Stimulated activated CD4-positive, alpha-beta T cell treated with anti-CD3 and anti-CD28 coated beads, Interleukin-15, amount 100 ng/mL, for 1 hour (primary cell): ENCODE measurements around the gene SOAT2.
"Not testable (repeated sequence)": the region's sequence is repeated elsewhere in the genome, so short reads cannot be mapped to it uniquely, and the experiment has no call there.

Experiments used
- DNase-seq, 2 donors: peaks; one replicate each; pipeline ENCODE4 v3.0.0-alpha.2; 2020; ENCODE audit warnings: low read depth in 1 of 2, low spot score in 1 of 2

Gene SOAT2

DNA sequence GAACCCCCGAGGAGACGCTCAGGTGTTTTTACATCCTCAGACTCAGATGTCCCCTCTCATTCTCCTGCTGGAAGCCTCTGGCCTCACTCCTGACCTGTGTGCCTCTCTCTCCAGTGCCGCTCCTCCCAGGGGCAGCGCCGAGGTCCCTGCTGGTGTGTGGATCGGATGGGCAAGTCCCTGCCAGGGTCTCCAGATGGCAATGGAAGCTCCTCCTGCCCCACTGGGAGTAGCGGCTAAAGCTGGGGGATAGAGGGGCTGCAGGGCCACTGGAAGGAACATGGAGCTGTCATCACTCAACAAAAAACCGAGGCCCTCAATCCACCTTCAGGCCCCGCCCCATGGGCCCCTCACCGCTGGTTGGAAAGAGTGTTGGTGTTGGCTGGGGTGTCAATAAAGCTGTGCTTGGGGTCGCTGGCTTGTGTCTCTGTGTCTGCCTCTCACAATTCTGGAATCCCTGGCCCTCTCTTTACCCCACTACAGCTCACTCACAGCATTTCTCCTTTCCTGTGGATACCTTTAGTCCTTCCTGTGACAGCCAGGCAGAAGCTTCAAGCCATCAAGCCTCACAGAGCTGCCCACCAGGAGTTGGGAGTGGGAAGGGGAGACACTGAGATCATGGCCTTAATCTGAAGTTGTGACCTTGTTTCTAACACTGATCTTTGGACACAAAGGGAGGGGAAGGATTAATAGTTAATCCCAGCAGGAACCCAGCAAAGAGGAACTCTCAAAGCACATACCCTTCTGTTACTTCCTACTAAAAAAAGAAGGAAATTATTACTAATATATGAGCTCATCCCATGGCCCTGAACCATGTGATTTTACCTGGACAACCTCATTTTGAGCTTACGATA, 1.1 kb upstream of the SOAT2 start:
- no peak for DNase-seq

DNA sequence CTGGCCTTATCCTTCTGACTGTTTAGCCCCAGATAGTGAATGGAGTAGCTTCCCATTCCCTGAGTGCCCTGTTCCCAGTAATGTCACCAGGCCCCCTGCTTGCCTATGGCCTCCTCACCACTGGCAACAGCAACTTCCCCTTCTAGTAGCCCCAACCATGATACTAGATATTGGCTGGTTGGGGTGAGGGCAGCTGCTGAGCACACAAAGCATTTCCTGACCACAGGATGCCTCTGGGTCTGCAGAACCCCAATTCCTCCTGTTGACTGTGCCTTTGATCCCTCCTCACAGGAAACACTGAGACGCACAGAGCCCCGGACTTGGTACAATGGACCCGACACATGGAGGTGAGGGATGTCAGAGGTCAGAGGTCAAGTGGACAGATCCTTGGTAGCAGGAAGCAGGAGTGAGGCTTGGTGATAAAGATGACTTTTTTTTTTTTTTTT, 597 bp downstream of the SOAT2 start:
- DNase-seq: no peak

DNA sequence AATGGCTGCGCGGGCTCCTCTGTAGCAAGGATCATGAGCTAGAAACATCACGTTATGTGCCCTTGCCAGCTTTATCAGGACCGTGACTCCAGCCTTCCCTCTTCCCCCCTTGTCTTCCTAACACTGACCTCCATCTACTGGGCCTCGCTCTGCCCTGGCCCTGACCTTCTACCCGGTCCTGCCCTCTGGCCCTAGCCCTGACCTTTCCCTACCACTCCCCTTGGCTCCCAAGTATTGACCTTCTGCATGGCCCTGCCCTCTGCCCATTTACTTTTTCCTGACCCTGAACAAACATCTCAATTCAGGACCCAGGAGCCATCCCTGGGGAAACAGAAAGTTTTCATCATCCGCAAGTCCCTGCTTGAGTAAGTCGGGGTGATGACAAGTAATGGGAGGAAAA, 2.0 kb downstream of the SOAT2 start:
- DNase-seq: no peak

DNA sequence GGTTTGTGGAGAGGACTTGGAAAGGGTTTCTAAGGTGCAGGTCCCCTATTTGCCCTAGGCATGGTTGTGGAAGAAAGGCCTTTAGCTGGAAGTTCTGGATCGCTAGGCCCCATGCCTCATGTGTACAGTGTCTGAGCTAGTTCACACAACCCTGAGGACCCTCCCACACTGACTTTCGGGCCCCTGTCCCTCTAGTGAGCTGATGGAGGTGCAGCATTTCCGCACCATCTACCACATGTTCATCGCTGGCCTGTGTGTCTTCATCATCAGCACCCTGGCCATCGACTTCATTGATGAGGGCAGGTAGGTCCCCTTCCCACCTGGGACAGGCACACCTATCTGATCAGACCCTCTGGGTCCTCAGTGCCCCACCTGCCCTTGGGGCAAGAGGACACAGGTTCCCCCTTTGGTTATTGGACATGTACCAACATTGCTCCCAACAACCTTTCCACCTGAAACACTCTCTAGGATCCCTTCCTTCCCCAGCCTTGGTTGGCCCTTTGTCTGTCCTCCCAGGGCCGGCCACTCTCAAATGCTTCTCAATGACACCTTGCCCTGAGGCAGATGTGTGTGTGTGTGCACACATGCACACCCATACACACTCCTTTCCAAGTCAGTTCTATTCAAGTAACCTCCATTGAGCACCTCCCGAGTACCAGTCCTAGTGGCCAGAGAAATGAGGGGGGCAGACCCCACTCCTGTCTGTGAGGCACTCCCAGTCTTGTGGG, 2.6 kb downstream of the SOAT2 start:
- no peak for DNase-seq

DNA sequence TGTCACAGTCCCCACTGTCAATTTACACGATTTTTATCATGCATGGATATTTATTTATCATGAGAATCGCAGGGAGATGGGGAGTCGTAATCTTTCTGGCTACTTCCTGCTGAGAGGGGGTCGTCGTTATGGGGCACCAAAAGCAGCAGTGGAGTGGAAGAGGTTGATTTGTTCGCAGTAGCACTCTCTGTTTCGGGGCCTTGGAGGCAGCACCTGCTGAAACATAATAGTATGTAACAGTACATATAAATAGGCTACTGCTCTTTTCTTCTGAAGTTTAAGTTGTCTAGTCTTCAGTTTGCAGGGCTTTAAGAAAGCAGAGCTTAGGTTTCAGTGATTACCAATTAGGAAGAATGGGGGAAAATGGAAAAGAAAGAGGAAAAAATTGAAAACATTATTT, 3.8 kb downstream of the SOAT2 start:
- no peak for DNase-seq

DNA sequence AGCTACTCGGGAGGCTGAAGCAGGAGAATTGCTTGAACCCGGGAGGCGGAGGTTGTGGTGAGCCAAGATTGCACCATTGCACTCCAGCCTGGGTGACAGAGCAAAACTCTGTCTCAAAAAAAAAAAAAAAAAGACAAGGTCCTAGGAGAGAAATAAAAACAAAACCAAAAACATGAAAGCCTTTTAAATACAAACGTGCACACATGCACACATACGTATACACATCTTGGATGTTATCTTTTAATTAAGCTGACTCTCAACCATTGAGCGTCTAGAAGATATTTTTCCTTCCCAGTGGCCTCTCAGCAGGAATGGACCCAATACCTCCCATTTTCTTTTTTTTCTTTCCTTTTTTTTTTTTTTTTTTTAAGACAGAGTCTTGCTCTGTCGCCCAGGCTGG, 9.1 kb downstream of the SOAT2 start:
- DNase-seq: not testable (repeated sequence)

DNA sequence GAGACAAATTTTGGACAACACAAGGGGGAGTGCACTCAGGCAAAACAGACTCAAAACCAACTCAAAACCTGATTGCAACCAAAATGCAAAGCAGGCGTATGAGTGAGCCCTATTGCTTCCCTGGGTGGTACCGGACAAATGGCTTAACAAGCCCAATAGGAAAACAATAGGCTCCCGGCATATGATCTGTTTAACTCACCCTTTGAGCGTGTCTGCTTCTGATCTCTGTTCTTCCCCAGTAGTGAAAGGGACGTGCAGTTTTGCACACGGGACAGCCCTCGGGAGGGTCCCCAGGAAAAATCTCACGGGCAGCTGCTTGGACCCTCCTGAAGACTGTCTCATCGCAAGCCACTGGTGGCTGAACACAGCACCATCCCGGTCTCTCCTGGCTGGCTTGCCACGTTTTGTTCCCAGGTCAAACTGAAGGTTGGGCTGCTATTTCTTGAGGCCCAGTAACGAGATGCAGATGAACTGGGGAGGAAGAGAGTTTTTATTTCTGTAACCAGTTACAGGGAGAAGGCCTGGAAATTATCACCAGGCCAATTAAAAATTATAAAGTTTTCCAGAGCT, 9.9 kb downstream of the SOAT2 start:
- DNase-seq: no peak

DNA sequence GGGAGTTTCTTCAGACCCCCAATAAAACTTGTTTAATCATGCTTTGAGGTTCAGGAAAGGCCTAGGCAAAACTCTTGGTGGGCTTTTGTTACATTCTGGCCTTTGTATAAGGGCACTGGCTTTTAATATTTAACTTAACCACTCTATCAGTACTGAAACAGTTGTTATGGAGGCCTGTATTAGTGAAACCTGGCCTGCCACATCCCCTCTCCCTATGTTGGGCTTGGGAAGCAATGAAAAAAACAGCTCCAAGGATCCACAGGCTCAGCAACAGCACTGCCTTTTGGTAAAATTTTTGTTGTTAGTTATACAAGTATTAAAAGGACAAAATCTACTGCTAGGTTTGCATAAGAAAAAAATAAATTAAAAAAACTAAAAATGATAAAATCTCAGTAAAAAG, 10.7 kb downstream of the SOAT2 start:
- DNase-seq: no peak

DNA sequence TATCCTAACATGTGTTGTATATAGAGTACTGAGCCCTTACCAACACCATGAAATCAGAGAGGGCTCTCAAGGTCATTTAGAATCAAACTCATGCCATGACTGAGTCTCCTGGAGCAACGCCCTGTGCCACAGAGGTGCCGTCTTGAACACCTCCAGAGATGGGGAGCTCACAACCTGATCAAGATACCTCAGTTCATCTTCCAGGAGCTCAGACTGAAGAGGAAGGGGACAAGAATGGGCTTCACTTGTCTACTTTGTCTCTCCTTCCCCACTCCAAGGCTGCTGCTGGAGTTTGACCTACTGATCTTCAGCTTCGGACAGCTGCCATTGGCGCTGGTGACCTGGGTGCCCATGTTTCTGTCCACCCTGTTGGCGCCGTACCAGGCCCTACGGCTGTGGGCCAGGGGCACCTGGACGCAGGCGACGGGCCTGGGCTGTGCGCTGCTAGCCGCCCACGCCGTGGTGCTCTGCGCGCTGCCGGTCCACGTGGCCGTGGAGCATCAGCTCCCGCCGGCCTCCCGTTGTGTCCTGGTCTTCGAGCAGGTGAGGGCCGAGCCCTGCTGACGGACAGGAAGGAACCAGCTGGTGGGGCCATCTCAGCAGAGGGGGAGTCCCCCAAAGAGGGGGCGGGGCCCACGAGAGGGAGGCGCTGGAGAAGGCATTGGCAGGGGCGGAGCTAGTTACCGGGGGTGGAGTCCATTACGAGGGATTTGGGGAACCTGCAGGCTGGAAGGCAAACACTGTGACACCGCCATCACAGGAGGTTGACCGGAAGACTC, 12.0 kb downstream of the SOAT2 start:
- no peak for DNase-seq

DNA sequence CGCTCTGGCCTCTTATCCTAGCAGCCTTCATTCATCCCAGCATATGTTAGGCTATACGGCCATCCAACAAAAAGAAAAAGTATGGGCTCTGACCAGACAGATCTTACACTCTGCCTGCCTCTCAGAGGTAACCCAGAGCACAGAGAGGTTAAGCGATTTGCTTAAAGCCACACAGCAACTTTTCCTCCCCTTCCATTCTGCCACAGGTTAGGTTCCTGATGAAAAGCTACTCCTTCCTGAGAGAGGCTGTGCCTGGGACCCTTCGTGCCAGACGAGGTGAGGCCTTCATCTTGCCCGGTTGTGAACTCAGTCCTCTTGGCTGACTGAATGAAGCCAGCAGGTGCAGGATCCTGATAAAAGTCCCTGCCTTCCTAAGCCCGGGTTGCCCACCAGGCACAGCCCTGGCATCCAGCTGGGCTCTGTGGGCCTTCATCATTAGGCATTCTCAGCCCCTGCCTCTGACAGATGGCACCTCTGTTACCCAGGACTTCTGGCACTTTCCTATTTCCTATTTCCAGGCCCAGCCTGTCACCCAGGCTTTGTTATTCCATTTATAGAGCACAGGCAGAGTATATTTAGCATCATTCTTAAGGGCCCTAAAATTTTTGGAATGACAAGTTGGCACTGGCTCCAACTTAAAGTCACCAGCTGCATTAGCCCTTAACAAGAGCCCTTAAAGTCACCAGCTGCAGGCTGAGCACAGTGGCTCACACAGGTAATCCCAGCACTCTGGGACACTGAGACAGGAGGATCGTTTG, 12.8 kb downstream of the SOAT2 start:
- DNase-seq: no peak

DNA sequence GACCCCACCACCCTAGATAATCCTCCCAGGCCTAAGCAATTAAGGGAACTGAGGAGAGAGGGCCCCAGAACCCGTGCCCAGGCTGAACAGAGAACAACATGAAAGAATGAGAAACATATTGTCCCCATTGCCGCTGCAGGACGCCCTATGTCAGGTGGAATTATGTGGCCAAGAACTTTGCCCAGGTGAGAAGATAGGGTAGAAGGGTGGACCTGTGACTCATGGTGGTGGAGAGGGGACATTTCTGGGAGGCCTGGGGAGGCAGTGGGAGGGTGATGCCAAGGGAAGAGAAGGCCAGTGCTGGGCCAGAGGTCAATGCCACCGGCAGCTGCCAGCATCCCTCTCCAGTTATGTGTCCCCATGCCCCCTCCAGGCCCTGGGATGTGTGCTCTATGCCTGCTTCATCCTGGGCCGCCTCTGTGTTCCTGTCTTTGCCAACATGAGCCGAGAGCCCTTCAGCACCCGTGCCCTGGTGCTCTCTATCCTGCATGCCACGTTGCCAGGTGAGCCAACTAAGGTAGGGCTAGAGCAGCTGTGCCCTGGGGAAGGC, 15.5 kb downstream of the SOAT2 start:
- no peak for DNase-seq

DNA sequence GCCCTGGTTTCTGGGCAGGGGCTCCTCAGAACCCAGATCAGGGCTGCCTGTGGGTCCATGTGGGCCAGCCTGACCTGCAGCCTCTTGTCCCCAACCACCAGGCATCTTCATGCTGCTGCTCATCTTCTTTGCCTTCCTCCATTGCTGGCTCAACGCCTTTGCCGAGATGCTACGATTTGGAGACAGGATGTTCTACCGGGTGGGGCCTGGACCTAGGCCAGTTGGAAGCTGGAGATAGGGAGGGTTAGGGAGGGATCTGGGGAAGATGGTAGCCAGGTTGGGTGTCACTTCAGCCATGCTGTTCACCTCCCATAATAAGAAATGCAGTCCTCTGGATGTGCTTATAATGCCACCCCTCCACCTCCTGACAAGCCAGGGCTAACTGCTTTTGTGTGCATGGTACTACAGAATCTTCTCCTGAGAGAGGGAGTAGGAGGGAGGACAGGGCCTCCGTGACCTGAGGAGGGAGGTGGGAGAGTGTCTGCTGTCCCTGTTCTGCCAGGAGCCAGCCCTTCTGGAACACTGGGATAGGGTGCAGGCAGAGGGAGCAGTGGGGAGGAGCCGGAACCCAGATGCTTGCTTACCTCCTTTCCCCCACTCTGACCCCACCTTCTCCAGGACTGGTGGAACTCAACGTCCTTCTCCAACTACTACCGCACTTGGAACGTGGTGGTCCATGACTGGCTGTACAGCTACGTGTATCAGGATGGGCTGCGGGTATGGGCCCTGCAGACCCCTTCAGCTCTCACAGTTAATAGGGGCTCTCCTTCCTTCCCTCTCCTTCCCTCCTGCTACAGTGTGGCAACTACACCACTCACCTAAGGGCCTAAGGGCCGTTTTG, 17.6 kb downstream of the SOAT2 start:
- no peak for DNase-seq

DNA sequence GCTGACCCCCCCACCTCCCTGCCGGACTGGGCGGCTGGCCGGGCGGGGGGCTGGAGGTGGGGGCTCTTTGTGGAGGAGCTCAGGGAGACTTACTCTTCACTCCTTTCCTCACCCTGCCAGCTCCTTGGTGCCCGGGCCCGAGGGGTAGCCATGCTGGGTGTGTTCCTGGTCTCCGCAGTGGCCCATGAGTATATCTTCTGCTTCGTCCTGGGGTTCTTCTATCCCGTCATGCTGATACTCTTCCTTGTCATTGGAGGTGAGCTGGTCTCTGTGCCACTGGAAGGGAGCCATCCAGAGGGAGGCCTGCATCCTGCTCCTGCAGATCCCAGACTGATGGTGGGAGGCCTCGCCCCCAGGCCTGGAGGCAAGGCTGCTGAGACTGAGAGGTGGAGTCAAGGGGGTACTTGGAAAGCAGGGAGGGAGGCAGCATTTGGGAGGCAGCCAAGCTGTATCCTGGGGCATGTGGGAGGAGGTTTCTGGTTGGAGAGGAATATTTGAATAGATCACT, 19.7 kb downstream of the SOAT2 start:
- DNase-seq: no peak

DNA sequence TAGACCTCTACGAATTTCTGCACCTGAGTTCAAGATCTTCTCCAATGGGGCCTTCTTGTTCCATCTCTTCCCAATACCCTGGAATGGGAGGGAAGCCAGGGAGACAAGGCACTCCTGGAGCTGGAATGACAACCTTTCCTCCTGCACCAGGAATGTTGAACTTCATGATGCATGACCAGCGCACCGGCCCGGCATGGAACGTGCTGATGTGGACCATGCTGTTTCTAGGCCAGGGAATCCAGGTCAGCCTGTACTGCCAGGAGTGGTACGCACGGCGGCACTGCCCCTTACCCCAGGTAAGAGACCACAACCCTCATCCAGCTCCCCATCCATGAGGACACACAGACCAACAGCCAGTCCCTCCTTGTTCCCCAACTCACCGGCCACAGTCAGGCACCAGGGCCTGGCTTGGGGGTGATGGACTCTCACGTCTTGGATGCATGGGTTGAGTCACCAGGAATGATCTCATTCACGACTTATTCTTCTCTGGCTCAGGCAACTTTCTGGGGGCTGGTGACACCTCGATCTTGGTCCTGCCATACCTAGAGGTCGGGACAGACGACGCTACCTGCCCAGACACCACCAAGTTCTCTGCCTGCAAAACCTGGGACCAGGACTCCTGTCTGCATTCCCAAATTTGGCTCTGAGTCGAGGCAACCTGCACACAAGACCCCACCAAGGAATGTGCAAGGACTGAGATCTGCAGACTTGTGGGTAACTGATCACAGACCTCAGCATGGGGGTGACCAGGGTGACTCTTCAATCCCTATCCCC, 20.5 kb downstream of the SOAT2 start:
- DNase-seq: no peak

DNA sequence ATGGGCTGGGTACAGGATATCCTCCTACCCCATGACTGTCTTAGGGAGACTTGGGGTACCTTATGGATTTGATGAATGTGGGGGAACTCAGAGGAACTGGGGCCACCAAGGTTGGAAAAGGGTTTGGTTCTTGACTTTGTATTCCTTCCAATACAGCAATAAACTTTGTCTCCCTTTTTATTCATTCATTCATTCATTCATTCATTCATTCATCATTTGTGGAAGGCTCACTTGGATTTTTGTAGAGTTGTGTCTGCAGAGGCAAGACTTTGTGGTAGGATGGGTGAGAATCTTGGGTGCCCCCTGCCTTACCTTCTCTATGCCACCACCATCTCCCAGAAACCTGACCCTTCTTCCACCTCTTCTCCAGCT, 21.1 kb downstream of the SOAT2 start:
- no peak for DNase-seq

DNA sequence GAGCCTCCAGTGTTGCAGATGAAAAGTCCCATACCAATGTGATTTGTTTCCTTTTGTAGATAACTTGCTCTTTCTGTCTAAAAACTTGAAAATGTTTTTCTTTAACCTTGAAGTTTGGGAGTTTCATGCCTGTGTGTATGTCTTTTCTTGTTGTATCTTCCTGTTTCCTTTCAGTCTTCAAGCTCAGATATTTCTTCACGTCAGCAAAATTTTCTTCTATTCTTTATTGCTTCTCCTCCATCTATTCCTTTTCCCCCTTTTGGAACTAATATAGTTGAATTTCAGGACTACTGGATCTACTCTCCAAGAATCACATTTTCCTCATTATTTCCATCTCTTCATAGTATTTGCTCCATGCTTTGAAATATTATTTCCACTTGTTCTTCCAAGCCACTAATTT, 23.9 kb downstream of the SOAT2 start:
- no peak for DNase-seq

DNA sequence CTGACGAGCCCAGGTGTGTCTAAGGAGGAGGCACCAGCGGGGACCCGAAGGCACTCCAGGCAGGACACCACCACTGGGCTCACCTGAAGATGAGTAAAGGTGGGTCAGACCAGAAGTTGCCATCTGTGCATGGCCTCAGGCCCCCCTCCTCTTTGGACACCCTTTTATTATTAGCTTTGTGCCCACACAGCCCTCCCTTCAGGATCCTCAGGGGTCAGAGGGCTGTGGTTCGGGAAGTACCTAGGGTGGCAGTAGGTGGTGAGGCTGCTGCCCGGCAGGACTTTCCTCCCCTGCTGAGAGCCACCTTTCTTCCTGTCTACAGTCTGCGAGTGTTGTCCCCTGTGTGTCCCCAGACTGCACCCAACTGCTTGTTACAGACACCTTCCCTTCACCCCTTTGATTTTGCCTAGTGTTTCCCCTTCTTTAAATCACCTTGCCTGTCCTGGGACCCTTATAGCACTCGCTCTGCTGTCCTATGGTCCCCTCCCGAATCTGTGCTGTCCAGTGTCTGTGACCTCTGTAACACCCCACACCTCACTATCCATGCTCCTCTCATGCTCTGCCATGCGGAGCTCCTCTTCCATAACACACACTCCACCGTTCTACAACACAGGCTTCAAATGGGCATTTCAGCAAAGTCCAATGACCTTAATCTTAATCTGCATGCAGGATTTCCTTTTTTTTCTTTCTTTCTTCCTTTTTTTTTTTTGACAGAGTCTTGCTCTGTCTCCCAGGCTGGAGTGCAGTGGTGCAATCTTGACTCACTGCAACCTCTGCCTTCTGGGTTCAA, 25.7 kb downstream of the SOAT2 start:
- no peak for DNase-seq

DNA sequence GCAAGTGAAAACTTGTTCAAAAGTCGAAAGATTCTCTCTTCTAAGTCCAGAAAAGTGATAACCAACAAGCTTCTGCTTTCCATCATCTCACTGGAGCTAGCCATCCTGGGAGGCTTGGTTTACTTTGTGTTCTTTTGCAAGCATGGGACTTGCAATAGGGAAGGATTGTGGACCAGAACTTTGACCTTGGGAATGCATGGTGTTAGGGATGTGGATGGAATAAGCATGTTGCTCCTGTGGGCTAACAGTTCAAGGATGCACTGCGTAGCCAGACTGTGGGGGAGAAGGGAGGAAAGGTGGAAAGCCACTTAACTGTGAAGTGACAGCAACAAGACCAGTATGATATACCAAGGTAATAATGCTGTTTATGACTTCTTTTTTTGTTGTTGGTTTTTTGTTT, 28.6 kb downstream of the SOAT2 start:
- no peak for DNase-seq
